OCI-LY7 (cell line): Measurements from ENCODE around the gene KIF19.

Experiments used
- CTCF ChIP-seq: fragments of 200-600 bp; sonication (generic); conservative IDR thresholded peaks from 2 replicates; pipeline ENCODE4 v1.5.1; 2014; ENCODE audit warnings: mild to moderate bottlenecking, antibody characterized with exemption, low read length, moderate library complexity, mixed read lengths
- EZH2phosphoT487 ChIP-seq: fragments of 200-600 bp; sonication (generic); IDR thresholded peaks from 2 replicates; pipeline ENCODE4 v1.6.1; 2018; ENCODE audit warnings: low read depth, borderline replicate concordance, mild to moderate bottlenecking, mixed run types, antibody characterized with exemption, low read length, moderate library complexity, mixed read lengths

GRCh38 chr17:74373838-74374606, 48.0 kb downstream of the KIF19 start:
- TF ChIP-seq CTCF (no peak), EZH2phosphoT487 (no peak)
